Transverse colon (tissue), 4 donors: ENCODE data around the gene CSNK1D. TPM values are rescaled to one million over a fixed set of nuclear protein-coding genes. Genes with fewer than 3 reads are reported as not detected.

ENCODE experiments used
- DNase-seq: peaks from one replicate; pipeline ENCODE4 v3.0.0-alpha.2; 2019
- H3K27ac ChIP-seq, 4 donors: fragments of 200-600 bp; sonication (generic); 2 replicates each; pipeline ENCODE4 v1.5.1; 2016 to 2018; ENCODE audit warnings: inconsistent platforms in 4 of 4
- H3K27me3 ChIP-seq: fragments of 200-600 bp; sonication (generic); 2 replicates; pipeline ENCODE4 v1.5.1; 2017; ENCODE audit warnings: inconsistent platforms
- H3K36me3 ChIP-seq, 4 donors: fragments of 200-600 bp; sonication (generic); 2 replicates each; pipeline ENCODE4 v1.5.1; 2017 to 2019; ENCODE audit warnings: inconsistent platforms in 4 of 4
- H3K4me1 ChIP-seq, 4 donors: fragments of 200-600 bp; sonication (generic); 2 replicates each; pipeline ENCODE4 v1.5.1; 2017 to 2020; ENCODE audit warnings: inconsistent platforms in 4 of 4
- H3K4me3 ChIP-seq, 4 donors: fragments of 200-600 bp; sonication (generic); 1 replicate in 1 of 4; 2 replicates in 3 of 4; pipeline versions ENCODE4 v1.5.1 to v1.6.1; 2017 to 2019; ENCODE audit warnings: inconsistent platforms in 4 of 4
- H3K9me3 ChIP-seq, 2 donors: fragments of 200-600 bp; sonication (generic); 2 replicates each; pipeline ENCODE4 v1.5.1; 2017 to 2019; ENCODE audit warnings: inconsistent platforms in 2 of 2
- EP300 ChIP-seq: sonication (generic); formaldehyde crosslinking; IDR thresholded peaks from one replicate; pipeline ENCODE4 v1.6.1; 2017; ENCODE audit warnings: antibody characterized with exemption, low read depth
- POLR2A ChIP-seq: fragments of 450-650 bp; IDR thresholded peaks from one replicate; pipeline ENCODE4 v1.6.1; 2016; ENCODE audit warnings: antibody characterized with exemption, mild to moderate bottlenecking, moderate library complexity
- POLR2AphosphoS5 ChIP-seq, 3 donors: sonication (generic); formaldehyde crosslinking; IDR thresholded peaks; one replicate each; pipeline ENCODE4 v1.6.1; 2016; ENCODE audit warnings: antibody characterized with exemption in 3 of 3
- WGBS, 2 donors: methylation state at CpG; one replicate each; pipeline ENCODE4 v1.1.5; 2018; ENCODE audit warnings: low coverage in 1 of 2; 5-methylcytosine and 5-hydroxymethylcytosine counted together
- in situ Hi-C, 4 donors: fragments of 200-750 bp; cut with MboI; loops; one replicate each; pipeline versions ENCODE4 v1.15.0 to v1.15.1; 2017; ENCODE audit warnings: low sequenced_read_pairs in 3 of 4, low pct_ligation_motif_present in 1 of 4, low pct_unique_long_range_greater_than_20kb in 1 of 4
- intact Hi-C: fragments of 100-400 bp; cut with DNase I; formaldehyde crosslinking; loops from one replicate; pipeline ENCODE4 v1.15.1; 2023; ENCODE audit warnings: low total_unique reads
- total RNA-seq, 4 donors: library from RNA; depleted of rRNA; stranded (reverse); fragments of >200 nt; gene quantifications; one replicate each; pipeline ENCODE4 v1.1.0, GENCODE V29; 2016
- TF ChIP-seq, protein P1 (sequence below), 5 experiments: fragments of 200-600 bp in 3 of 5; fragments of 450-650 bp in 2 of 5; sonication (generic) in 3 of 5; IDR thresholded peaks; 1 replicate in 2 of 5; 2 replicates in 3 of 5; pipeline ENCODE4 v1.5.1; 2016 to 2017; ENCODE audit warnings: antibody characterized with exemption in 5 of 5, inconsistent platforms in 3 of 5, mild to moderate bottlenecking in 2 of 5, moderate library complexity in 1 of 5

Gene CSNK1D
- total RNA-seq, 4 donors from 2014 or later = 86.0 to 230 (median 148) TPM

GRCh38 chr17:82234211-82235055, 39.1 kb downstream of the CSNK1D start:
- in situ Hi-C loops = no loop called here
- peaks cover 41 to 85% (median 62%) of the 10 kb centered on the region in 4 donors for H3K4me1 ChIP-seq
- intact Hi-C loops = loop anchor here (5.0 kb wide), 1 partner anchor 88 kb away; no protein-coding TSS in a partner anchor
- H3K27me3 ChIP-seq = no peaks in the 10 kb centered on the region
- no peak for DNase-seq
- TF ChIP-seq POLR2A = no peak
- no peak for TF ChIP-seq EP300
- no peak for TF ChIP-seq POLR2AphosphoS5 (IDR thresholded peaks at IDR 0.05)
- TF ChIP-seq, protein P1, sequence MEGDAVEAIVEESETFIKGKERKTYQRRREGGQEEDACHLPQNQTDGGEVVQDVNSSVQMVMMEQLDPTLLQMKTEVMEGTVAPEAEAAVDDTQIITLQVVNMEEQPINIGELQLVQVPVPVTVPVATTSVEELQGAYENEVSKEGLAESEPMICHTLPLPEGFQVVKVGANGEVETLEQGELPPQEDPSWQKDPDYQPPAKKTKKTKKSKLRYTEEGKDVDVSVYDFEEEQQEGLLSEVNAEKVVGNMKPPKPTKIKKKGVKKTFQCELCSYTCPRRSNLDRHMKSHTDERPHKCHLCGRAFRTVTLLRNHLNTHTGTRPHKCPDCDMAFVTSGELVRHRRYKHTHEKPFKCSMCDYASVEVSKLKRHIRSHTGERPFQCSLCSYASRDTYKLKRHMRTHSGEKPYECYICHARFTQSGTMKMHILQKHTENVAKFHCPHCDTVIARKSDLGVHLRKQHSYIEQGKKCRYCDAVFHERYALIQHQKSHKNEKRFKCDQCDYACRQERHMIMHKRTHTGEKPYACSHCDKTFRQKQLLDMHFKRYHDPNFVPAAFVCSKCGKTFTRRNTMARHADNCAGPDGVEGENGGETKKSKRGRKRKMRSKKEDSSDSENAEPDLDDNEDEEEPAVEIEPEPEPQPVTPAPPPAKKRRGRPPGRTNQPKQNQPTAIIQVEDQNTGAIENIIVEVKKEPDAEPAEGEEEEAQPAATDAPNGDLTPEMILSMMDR (IDR thresholded peaks at IDR 0.05) = no peak
- no peaks in the 10 kb centered on the region for H3K9me3 ChIP-seq
- 57% methylated on average over 24 of the region's 26 CpGs; no CpG with 5 or more reads in 1 of the 2 donors for WGBS, 2 donors
- peak overlapping the region in 1 of 4 donors; percentile 85 for H3K27ac ChIP-seq
- H3K36me3 ChIP-seq = no peaks in the 10 kb centered on the region
- H3K4me3 ChIP-seq = no peak overlapping the region

GRCh38 chr17:82232876-82233785, 40.4 kb downstream of the CSNK1D start:
- H3K4me1 ChIP-seq = peaks cover 33 to 76% (median 60%) of the 10 kb centered on the region in 4 donors
- no peak for TF ChIP-seq POLR2AphosphoS5 (IDR thresholded peaks at IDR 0.05)
- TF ChIP-seq, protein P1 (IDR thresholded peaks at IDR 0.05) = no peak
- no peak for TF ChIP-seq POLR2A
- no peak for TF ChIP-seq EP300
- DNase-seq = peak; percentile 52
- WGBS, 2 donors = 67 to 69% methylated on average over 1 to 18 of the region's 21 CpGs
- no peak overlapping the region for H3K4me3 ChIP-seq
- H3K27me3 ChIP-seq = no peaks in the 10 kb centered on the region
- intact Hi-C loops = no loop called here
- in situ Hi-C loops = no loop called here
- no peaks in the 10 kb centered on the region for H3K9me3 ChIP-seq
- no peaks in the 10 kb centered on the region for H3K36me3 ChIP-seq
- peak overlapping the region in 3 of 4 donors; percentile 90 to 95 (median 91) for H3K27ac ChIP-seq

GRCh38 chr17:82232322-82232820, 41.1 kb downstream of the CSNK1D start:
- peak overlapping the region; percentile 90 to 95 (median 92) for H3K27ac ChIP-seq
- H3K4me1 ChIP-seq = peaks cover 31 to 73% (median 58%) of the 10 kb centered on the region in 4 donors
- no peaks in the 10 kb centered on the region for H3K36me3 ChIP-seq
- peak overlapping the region in 2 of 4 donors; percentile 54 to 75 for H3K4me3 ChIP-seq
- TF ChIP-seq EP300 = no peak
- no peak for TF ChIP-seq POLR2A
- TF ChIP-seq POLR2AphosphoS5 (IDR thresholded peaks at IDR 0.05) = no peak
- TF ChIP-seq, protein P1 (IDR thresholded peaks at IDR 0.05) = no peak
- whole genome bisulfite sequencing, 2 donors = 77% methylated on average over 14 of the region's 21 CpGs; no CpG with 5 or more reads in 1 of the 2 donors
- DNase-seq = no peak
- intact Hi-C loops (no loop called here), in situ Hi-C loops (no loop called here)
- no peaks in the 10 kb centered on the region for H3K9me3 ChIP-seq
- no peaks in the 10 kb centered on the region for H3K27me3 ChIP-seq
